ENCODE results near the gene LSP1.

DNA sequence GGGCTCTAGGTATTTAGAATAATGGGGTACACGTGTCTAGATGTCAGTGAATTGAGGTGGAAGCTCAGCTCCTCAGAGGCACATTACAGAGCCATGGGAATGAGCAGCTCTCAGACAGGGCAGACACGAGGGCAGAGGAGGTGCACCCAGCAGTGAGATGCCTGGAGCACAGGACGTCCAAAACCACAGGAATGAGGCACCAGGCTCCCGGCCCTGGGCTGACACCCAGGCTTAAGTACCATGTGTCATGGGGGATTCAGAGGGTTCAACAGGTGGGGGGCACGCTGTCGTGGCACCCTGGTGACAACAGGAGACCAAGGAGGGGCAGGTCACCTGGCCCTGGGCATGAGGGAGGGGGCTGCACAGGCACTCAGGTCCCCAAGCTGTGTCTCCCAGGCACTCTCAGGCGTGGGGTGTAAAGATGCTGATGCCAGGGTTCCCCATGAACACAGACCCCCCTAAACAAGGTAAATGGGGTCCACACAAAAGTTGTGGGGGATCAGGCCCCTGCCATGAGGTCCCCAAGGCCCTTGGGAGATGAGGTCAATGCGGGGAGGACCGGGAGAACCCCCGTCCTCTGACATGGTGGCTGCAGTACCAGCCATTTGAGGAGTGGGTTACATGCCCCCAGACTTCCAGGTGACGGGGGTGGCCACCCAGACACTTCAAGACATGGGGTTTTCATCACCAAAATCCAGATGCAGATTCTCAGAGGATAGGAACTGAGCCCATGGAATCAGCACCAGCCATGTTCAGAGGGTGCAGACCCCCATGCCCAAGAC is 23.7 kb upstream of the LSP1 start:
- TF ChIP-seq POLR2AphosphoS5 (IDR thresholded peaks at IDR 0.05) (no peak), CTCF (IDR thresholded peaks at IDR 0.05; ENCODE audit: poor library complexity, severe bottlenecking) (no peak), MXI1 (conservative IDR thresholded peaks at IDR 0.05; ENCODE audit: poor library complexity, severe bottlenecking) (no peak), REST (IDR thresholded peaks at IDR 0.05; ENCODE audit: borderline replicate concordance) (no peak), TAF1 (IDR thresholded peaks at IDR 0.05; ENCODE audit: low read depth) (no peak), SMC3 (conservative IDR thresholded peaks at IDR 0.05; ENCODE audit: poor library complexity) (no peak), EP300 (conservative IDR thresholded peaks at IDR 0.05; ENCODE audit: poor library complexity, severe bottlenecking) (no peak), EZH2 (IDR thresholded peaks at IDR 0.05; ENCODE audit: borderline replicate concordance, insufficient read depth, low read length, poor library complexity, severe bottlenecking) (no peak), RAD21 (conservative IDR thresholded peaks at IDR 0.05) (no peak)

Measured in neural cell (in vitro differentiated cells).